ENCODE measurements around the gene DGCR8.

Gene DGCR8

GRCh38 chr22:20052309-20053259 lies 27.5 kb upstream of the DGCR8 start:
- no peak for DNase-seq (ENCODE audit: low read depth in 1 of 2, low spot score in 1 of 2)

- DNase-seq (ENCODE audit: low read depth in 1 of 2, low spot score in 1 of 2): no peak
Observed at GRCh38 chr22:20053407-20054033, 26.5 kb upstream of the DGCR8 start.

- DNase-seq (ENCODE audit: low read depth in 1 of 2, low spot score in 1 of 2): no peak
Observed at GRCh38 chr22:20054034-20054427, 26.0 kb upstream of the DGCR8 start.

GRCh38 chr22:20054485-20054884 lies 25.6 kb upstream of the DGCR8 start:
- no peak for DNase-seq (ENCODE audit: low read depth in 1 of 2, low spot score in 1 of 2)

GRCh38 chr22:20055144-20055543 lies 24.9 kb upstream of the DGCR8 start:
- no peak for DNase-seq (ENCODE audit: low read depth in 1 of 2, low spot score in 1 of 2)

- DNase-seq (ENCODE audit: low read depth in 1 of 2, low spot score in 1 of 2): no peak
Observed at GRCh38 chr22:20055654-20056053, 24.4 kb upstream of the DGCR8 start.

GRCh38 chr22:20056161-20056560 lies 23.9 kb upstream of the DGCR8 start:
- no peak for DNase-seq (ENCODE audit: low read depth in 1 of 2, low spot score in 1 of 2)

GRCh38 chr22:20056696-20057386 lies 23.2 kb upstream of the DGCR8 start:
- no peak for DNase-seq (ENCODE audit: low read depth in 1 of 2, low spot score in 1 of 2)

GRCh38 chr22:20057596-20058268 lies 22.3 kb upstream of the DGCR8 start:
- DNase-seq (ENCODE audit: low read depth in 1 of 2, low spot score in 1 of 2): no peak

- no peak for DNase-seq (ENCODE audit: low read depth in 1 of 2, low spot score in 1 of 2)
Observed at GRCh38 chr22:20058989-20059770, 20.9 kb upstream of the DGCR8 start.

- no peak for DNase-seq (ENCODE audit: low read depth in 1 of 2, low spot score in 1 of 2)
Observed at GRCh38 chr22:20060700-20061480, 19.2 kb upstream of the DGCR8 start.

- no peak for DNase-seq (ENCODE audit: low read depth in 1 of 2, low spot score in 1 of 2)
Observed at GRCh38 chr22:20061481-20061861, 18.6 kb upstream of the DGCR8 start.

GRCh38 chr22:20062043-20062765 lies 17.8 kb upstream of the DGCR8 start:
- no peak for DNase-seq (ENCODE audit: low read depth in 1 of 2, low spot score in 1 of 2)

- no peak for DNase-seq (ENCODE audit: low read depth in 1 of 2, low spot score in 1 of 2)
Observed at GRCh38 chr22:20062766-20063083, 17.3 kb upstream of the DGCR8 start.

GRCh38 chr22:20063271-20064139 lies 16.5 kb upstream of the DGCR8 start:
- no peak for DNase-seq (ENCODE audit: low read depth in 1 of 2, low spot score in 1 of 2)

- no peak for DNase-seq (ENCODE audit: low read depth in 1 of 2, low spot score in 1 of 2)
Observed at GRCh38 chr22:20064140-20064480, 15.9 kb upstream of the DGCR8 start.

- DNase-seq (ENCODE audit: low read depth in 1 of 2, low spot score in 1 of 2): no peak
Observed at GRCh38 chr22:20064545-20065262, 15.3 kb upstream of the DGCR8 start.

Data from stimulated activated CD4-positive, alpha-beta T cell treated with anti-CD3 and anti-CD28 coated beads, Interleukin-15, amount 100 ng/mL, for 1 hour (primary cell).